Skin epidermis (tissue), 12 donors: ENCODE data around the gene ABCF1.
"Not testable (repeated sequence)": the region's sequence is repeated elsewhere in the genome, so short reads cannot be mapped to it uniquely, and the experiment has no call there.

Experiments used
- H3K27ac ChIP-seq, 21 experiments: fragments of 200-600 bp; sonication (generic) in 11 of 21; one replicate each; pipeline ENCODE4 v1.5.0; 2020; ENCODE audit warnings: mild to moderate bottlenecking in 3 of 21, inconsistent platforms in 2 of 21, moderate library complexity in 2 of 21
- H3K4me3 ChIP-seq, 7 experiments: fragments of 200-600 bp; sonication (generic) in 2 of 7; one replicate each; pipeline ENCODE4 v1.5.0; 2020; ENCODE audit warnings: inconsistent platforms in 2 of 7, mild to moderate bottlenecking in 2 of 7, moderate library complexity in 1 of 7

Gene ABCF1

GRCh38 chr6:30571075-30571761 lies at the start of gene ABCF1:
TSS of gene ABCF1 (plus strand) at chr6:30571442. CDS start at chr6:30571488, 46 bp downstream.
- Histone ChIP-seq H3K4me3 (peak within 1 kb of the TSS; percentile 58 to 85 (median 75)), H3K27ac (peak within 1 kb of the TSS in 20 of 21 experiments; percentile 76 to 94 (median 89))

- H3K4me3 ChIP-seq = not testable (repeated sequence)
- peak overlapping the region in 7 of 21 experiments; percentile 62 to 88 (median 81) for H3K27ac ChIP-seq
These were observed 49.3 kb upstream of the ABCF1 start for GRCh38 chr6:30521952-30522351.

- H3K27ac ChIP-seq = not testable (repeated sequence)
These were observed 44.8 kb upstream of the ABCF1 start for GRCh38 chr6:30526444-30526843.

GRCh38 chr6:30529349-30529875 lies 41.8 kb upstream of the ABCF1 start:
- peak overlapping the region in 9 of 21 experiments; percentile 6 to 76 (median 29) for H3K27ac ChIP-seq
- H3K4me3 ChIP-seq = not testable (repeated sequence)

More at GRCh38 chr6:30526444-30526843, 44.8 kb upstream of the ABCF1 start:
- not testable (repeated sequence) for H3K4me3 ChIP-seq

- H3K4me3 ChIP-seq = no peak overlapping the region
- peak overlapping the region in 7 of 21 experiments; percentile 6 to 76 (median 31) for H3K27ac ChIP-seq
These were observed 41.2 kb upstream of the ABCF1 start for GRCh38 chr6:30530014-30530413.

GRCh38 chr6:30533460-30534294 lies 37.6 kb upstream of the ABCF1 start:
- Histone ChIP-seq H3K27ac (peak overlapping the region in 1 of 21 experiments; percentile 75), H3K4me3 (no peak overlapping the region)

- no peak overlapping the region for H3K4me3 ChIP-seq
- no peak overlapping the region for H3K27ac ChIP-seq
These were observed 33.3 kb upstream of the ABCF1 start for GRCh38 chr6:30537931-30538330.

GRCh38 chr6:30541515-30542403 lies 29.5 kb upstream of the ABCF1 start:
- peak overlapping the region in 6 of 7 experiments; percentile 8 to 24 (median 15) for H3K4me3 ChIP-seq
- H3K27ac ChIP-seq = peak overlapping the region in 11 of 21 experiments; percentile 2 to 72 (median 53)

GRCh38 chr6:30542404-30542725 lies 28.9 kb upstream of the ABCF1 start:
- H3K4me3 ChIP-seq = peak overlapping the region in 1 of 7 experiments; percentile 24
- peak overlapping the region in 11 of 21 experiments; percentile 2 to 72 (median 53) for H3K27ac ChIP-seq

- H3K4me3 ChIP-seq = no peak overlapping the region
- H3K27ac ChIP-seq = peak overlapping the region in 10 of 21 experiments; percentile 24 to 72 (median 54)
These were observed 28.3 kb upstream of the ABCF1 start for GRCh38 chr6:30542915-30543314.

- H3K27ac ChIP-seq = peak overlapping the region in 1 of 21 experiments; percentile 33
These were observed 27.4 kb upstream of the ABCF1 start for GRCh38 chr6:30543821-30544220.

GRCh38 chr6:30544666-30545272 lies 26.5 kb upstream of the ABCF1 start:
- H3K4me3 ChIP-seq = no peak overlapping the region
- peak overlapping the region in 3 of 21 experiments; percentile 15 to 33 (median 17) for H3K27ac ChIP-seq

More at GRCh38 chr6:30543821-30544220, 27.4 kb upstream of the ABCF1 start:
- no peak overlapping the region for H3K4me3 ChIP-seq

GRCh38 chr6:30547454-30547853 lies 23.8 kb upstream of the ABCF1 start:
- Histone ChIP-seq H3K27ac (no peak overlapping the region), H3K4me3 (no peak overlapping the region)

GRCh38 chr6:30548375-30548774 lies 22.9 kb upstream of the ABCF1 start:
- no peak overlapping the region for H3K4me3 ChIP-seq
- H3K27ac ChIP-seq = no peak overlapping the region

GRCh38 chr6:30554404-30554803 lies 16.8 kb upstream of the ABCF1 start:
- H3K27ac ChIP-seq = peak overlapping the region in 4 of 21 experiments; percentile 94 to 99 (median 98)
- peak overlapping the region in 1 of 7 experiments; percentile 93 for H3K4me3 ChIP-seq

GRCh38 chr6:30554962-30555815 lies 16.1 kb upstream of the ABCF1 start:
- peak overlapping the region; percentile 69 to 99 (median 96) for H3K27ac ChIP-seq
- H3K4me3 ChIP-seq = peak overlapping the region; percentile 74 to 99 (median 88)

- Histone ChIP-seq H3K4me3 (peak overlapping the region; percentile 74 to 99 (median 88)), H3K27ac (peak overlapping the region; percentile 69 to 99 (median 96))
These were observed 15.5 kb upstream of the ABCF1 start for GRCh38 chr6:30555816-30556065.
